PFSK-1 (cell line): ENCODE measurements around the gene GABBR2.

Source experiments
- FOXP2 ChIP-seq: optimal IDR thresholded peaks from 2 replicates; pipeline ENCODE3; 2011; ENCODE audit warnings: borderline replicate concordance, control low read depth, inconsistent platforms; ENCODE audit not compliant: insufficient read depth; ENCODE audit errors: extremely low read length, extremely low read depth
- POLR2AphosphoS5 ChIP-seq: IDR thresholded peaks from 2 replicates; pipeline ENCODE4 v1.6.1; 2012; ENCODE audit warnings: low read depth, mild to moderate bottlenecking, control low read depth, low read length, moderate library complexity
- SIN3A ChIP-seq: IDR thresholded peaks from 2 replicates; pipeline ENCODE4 v1.6.1; 2012; ENCODE audit warnings: mild to moderate bottlenecking, low read length, moderate library complexity, borderline replicate concordance; ENCODE audit not compliant: insufficient read depth
- TAF1 ChIP-seq: IDR thresholded peaks from 2 replicates; pipeline ENCODE4 v1.6.1; 2012; ENCODE audit warnings: low read length, control low read depth, borderline replicate concordance; ENCODE audit not compliant: insufficient read depth
- TF ChIP-seq, protein P1 (sequence below), 2 experiments: IDR thresholded peaks; 2 replicates each; pipeline versions ENCODE4 v1.6.1 to v1.8.0; 2011 to 2012; ENCODE audit warnings: low read depth in 2 of 2, low read length in 2 of 2, control low read depth in 1 of 2, inconsistent platforms in 1 of 2, mild to moderate bottlenecking in 1 of 2, moderate library complexity in 1 of 2; ENCODE audit not compliant: insufficient read depth in 1 of 2

DNA sequence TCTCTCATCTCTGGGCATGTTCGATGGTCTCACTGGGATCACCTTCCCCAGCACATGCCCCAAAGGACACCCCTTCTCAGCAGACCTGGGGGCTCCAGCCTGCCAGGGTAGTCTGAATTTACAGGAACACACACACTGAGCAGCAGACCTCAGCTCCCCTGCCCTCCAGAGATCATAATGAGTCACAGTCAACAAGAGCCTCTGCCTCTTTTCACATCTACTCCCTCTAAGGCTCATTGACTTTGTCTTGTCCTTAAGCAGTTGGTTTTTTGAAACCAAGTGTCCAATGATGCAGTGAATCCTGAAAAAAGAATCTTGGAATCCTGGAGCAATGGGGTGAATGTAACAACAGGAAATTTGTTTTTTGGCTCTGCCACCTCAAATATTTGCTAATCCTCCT is 20.8 kb downstream of the GABBR2 start:
- TF ChIP-seq POLR2AphosphoS5 (no peak), SIN3A (no peak), TAF1 (no peak), FOXP2 (no peak)
- TF ChIP-seq, protein P1, sequence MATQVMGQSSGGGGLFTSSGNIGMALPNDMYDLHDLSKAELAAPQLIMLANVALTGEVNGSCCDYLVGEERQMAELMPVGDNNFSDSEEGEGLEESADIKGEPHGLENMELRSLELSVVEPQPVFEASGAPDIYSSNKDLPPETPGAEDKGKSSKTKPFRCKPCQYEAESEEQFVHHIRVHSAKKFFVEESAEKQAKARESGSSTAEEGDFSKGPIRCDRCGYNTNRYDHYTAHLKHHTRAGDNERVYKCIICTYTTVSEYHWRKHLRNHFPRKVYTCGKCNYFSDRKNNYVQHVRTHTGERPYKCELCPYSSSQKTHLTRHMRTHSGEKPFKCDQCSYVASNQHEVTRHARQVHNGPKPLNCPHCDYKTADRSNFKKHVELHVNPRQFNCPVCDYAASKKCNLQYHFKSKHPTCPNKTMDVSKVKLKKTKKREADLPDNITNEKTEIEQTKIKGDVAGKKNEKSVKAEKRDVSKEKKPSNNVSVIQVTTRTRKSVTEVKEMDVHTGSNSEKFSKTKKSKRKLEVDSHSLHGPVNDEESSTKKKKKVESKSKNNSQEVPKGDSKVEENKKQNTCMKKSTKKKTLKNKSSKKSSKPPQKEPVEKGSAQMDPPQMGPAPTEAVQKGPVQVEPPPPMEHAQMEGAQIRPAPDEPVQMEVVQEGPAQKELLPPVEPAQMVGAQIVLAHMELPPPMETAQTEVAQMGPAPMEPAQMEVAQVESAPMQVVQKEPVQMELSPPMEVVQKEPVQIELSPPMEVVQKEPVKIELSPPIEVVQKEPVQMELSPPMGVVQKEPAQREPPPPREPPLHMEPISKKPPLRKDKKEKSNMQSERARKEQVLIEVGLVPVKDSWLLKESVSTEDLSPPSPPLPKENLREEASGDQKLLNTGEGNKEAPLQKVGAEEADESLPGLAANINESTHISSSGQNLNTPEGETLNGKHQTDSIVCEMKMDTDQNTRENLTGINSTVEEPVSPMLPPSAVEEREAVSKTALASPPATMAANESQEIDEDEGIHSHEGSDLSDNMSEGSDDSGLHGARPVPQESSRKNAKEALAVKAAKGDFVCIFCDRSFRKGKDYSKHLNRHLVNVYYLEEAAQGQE (IDR thresholded peaks at IDR 0.05; ENCODE audit: insufficient read depth in 1 of 2, low read depth in 2 of 2, low read length in 2 of 2): no peak
